C4-2B (cell line): ENCODE data around the gene HIVEP3.

Source experiments
- H3K27ac ChIP-seq: fragments of 450-650 bp; 2 replicates; pipeline ENCODE4 v1.5.1; 2017
- CTCF ChIP-seq: fragments of 450-650 bp; conservative IDR thresholded peaks from 2 replicates; pipeline ENCODE4 v1.5.1; 2017; ENCODE audit warnings: mild to moderate bottlenecking
- ZFX ChIP-seq: fragments of 450-650 bp; IDR thresholded peaks from 2 replicates; pipeline ENCODE4 v1.6.1; 2017

HIVEP3 gene

GRCh38 chr1:41528726-41529605 is 389.8 kb downstream of the HIVEP3 start:
- TF ChIP-seq CTCF = no peak
- TF ChIP-seq ZFX = no peak

GRCh38 chr1:41528106-41528505 is 390.6 kb downstream of the HIVEP3 start:
- no peak for TF ChIP-seq ZFX
- no peak for TF ChIP-seq CTCF
- H3K27ac ChIP-seq = no peak overlapping the region

More at GRCh38 chr1:41528726-41529605, 389.8 kb downstream of the HIVEP3 start:
- H3K27ac ChIP-seq = no peak overlapping the region

- no peak overlapping the region for H3K27ac ChIP-seq
- TF ChIP-seq ZFX (no peak), CTCF (no peak)
Observed at GRCh38 chr1:41526956-41527561, 391.7 kb downstream of the HIVEP3 start.

GRCh38 chr1:41525891-41526587 is 392.7 kb downstream of the HIVEP3 start:
- H3K27ac ChIP-seq = no peak overlapping the region

GRCh38 chr1:41524676-41525675 is 393.7 kb downstream of the HIVEP3 start:
- H3K27ac ChIP-seq = no peak overlapping the region
- no peak for TF ChIP-seq CTCF
- no peak for TF ChIP-seq ZFX

More at GRCh38 chr1:41525891-41526587, 392.7 kb downstream of the HIVEP3 start:
- TF ChIP-seq ZFX = no peak
- TF ChIP-seq CTCF = no peak

- no peak overlapping the region for H3K27ac ChIP-seq
- TF ChIP-seq CTCF (no peak), ZFX (no peak)
Observed at GRCh38 chr1:41523949-41524675, 394.6 kb downstream of the HIVEP3 start.
